AG04449 (cell line): ENCODE measurements around the gene ARNT2.

Experiments
- CTCF ChIA-PET: fragments of 350-600 bp; formaldehyde crosslinking; extraction: SDS; loops from one replicate; lab custom pipeline; 2021; ENCODE audit warnings: antibody characterized with exemption; lab: Yijun Ruan, JAX
- POLR2A ChIA-PET: fragments of 400-600, 350-600 bp; formaldehyde crosslinking; extraction: SDS; loops from one replicate; lab custom pipeline; 2020; ENCODE audit warnings: antibody characterized with exemption, inconsistent platforms; lab: Yijun Ruan, JAX
- DNase-seq: peaks from one replicate; pipeline ENCODE4 v3.0.0-alpha.2; 2010; ENCODE audit warnings: low read depth, low spot score
- H3K4me3 ChIP-seq: 2 replicates; pipeline ENCODE4 v1.5.1; 2011; ENCODE audit warnings: low read depth, mild to moderate bottlenecking, control low read depth, low read length
- CTCF ChIP-seq: IDR thresholded peaks from one replicate; pipeline ENCODE4 v1.5.1; 2011; ENCODE audit warnings: mild to moderate bottlenecking, moderate library complexity, low read length, control low read depth, inconsistent platforms; ENCODE audit not compliant: insufficient read depth; ENCODE audit errors: missing control alignments

Gene ARNT2

GRCh38 chr15:80459380-80459779 is 55.2 kb downstream of the ARNT2 start:
- no peak for TF ChIP-seq CTCF
- CTCF ChIA-PET: interaction anchor here (1.0 to 16.9 kb wide), 6 partner anchors 10 to 319 kb away, joined by 3 to 200 read pairs (median 81); partner anchors contain the start of gene CEMIP

DNA sequence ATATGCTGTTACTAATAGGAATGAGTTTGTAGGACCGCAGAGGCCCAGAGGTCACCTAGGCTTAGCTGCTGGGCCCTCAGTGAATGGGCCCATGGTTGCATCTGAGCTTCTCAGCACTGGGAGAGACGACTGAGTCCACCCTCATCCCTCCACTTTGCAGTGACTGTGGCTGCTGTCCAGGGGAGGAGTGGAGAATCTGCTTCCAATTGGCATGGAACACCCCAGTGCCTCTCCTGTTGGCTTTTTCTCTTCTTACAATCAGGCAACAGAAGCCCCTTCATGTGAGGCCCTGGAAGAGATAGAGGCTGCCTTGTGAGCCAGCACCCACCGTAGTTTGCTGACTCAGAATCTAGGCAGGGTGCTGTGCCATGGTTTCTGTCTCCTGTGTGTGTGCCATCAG is 55.6 kb downstream of the ARNT2 start:
- H3K4me3 ChIP-seq: no peak overlapping the region
- ChIA-PET CTCF (interaction anchor here (1.0 to 16.9 kb wide), 5 partner anchors 10 to 318 kb away, joined by 3 to 200 read pairs (median 159); partner anchors contain the start of gene CEMIP), POLR2A (no interaction called here)
- no peak for TF ChIP-seq CTCF
- no peak for DNase-seq

More at GRCh38 chr15:80459380-80459779, 55.2 kb downstream of the ARNT2 start:
- no peak overlapping the region for H3K4me3 ChIP-seq
- POLR2A ChIA-PET: no interaction called here
- DNase-seq: no peak

DNA sequence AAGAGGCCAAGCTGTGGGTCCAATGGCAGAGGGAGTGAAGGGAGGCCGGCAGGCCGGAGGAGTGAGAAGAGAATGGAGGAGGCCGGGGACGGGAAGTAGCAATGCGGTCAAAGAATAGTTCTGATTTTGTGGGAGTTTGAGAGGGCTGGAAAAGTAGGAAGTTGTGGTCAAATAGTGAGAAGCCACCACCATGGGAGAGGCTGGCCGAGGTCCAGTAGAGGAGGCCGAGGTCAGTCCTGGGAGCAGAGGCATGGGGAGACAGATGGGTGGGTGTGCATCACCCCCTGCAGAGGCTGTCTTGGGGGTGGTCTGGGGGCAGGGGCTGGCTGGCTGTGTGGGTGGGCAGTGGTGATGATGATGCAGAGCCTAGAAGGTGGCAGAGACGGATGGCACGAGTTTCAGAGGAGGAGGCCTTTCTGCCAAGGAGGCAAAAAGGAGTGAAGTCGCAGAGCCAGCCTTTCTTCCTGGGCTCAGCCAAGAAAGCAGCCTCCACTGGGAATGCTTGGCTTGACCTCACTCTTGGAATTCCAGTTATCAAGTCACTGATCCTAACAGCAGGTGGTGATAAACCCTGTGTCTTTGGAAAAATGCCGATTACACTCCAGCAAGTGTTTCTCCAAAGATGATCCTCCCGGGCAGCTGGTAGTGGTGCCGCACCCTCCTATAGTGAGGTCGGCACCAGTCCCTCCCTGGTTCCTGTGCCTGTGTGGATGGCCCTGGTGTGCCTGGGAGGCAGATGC is 57.3 kb downstream of the ARNT2 start:
- DNase-seq: no peak
- ChIA-PET CTCF (interaction anchor here (2.0 to 16.9 kb wide), 4 partner anchors 16 to 316 kb away, joined by 8 to 200 read pairs (median 178); partner anchors contain the start of gene CEMIP), POLR2A (no interaction called here)
- TF ChIP-seq CTCF: no peak
- no peak overlapping the region for H3K4me3 ChIP-seq

- ChIA-PET POLR2A (no interaction called here), CTCF (interaction anchor here (2.0 to 16.9 kb wide), 3 partner anchors 15 to 316 kb away, joined by 8 to 200 read pairs (median 197); partner anchors contain the start of gene CEMIP)
- no peak for DNase-seq
- no peak overlapping the region for H3K4me3 ChIP-seq
- no peak for TF ChIP-seq CTCF
These were observed 57.9 kb downstream of the ARNT2 start for GRCh38 chr15:80462111-80462510.

GRCh38 chr15:80462836-80463512 is 58.8 kb downstream of the ARNT2 start:
- TF ChIP-seq CTCF: no peak
- POLR2A ChIA-PET: no interaction called here
- no peak overlapping the region for H3K4me3 ChIP-seq
- CTCF ChIA-PET: interaction anchor here (2.0 to 16.9 kb wide), 4 partner anchors 7 to 315 kb away, joined by 8 to 200 read pairs (median 117); partner anchors contain the start of gene CEMIP
- no peak for DNase-seq
